Measurements from ENCODE around the gene GSTM1.
"Not testable (repeated sequence)": the region's sequence is repeated elsewhere in the genome, so short reads cannot be mapped to it uniquely, and the experiment has no call there.

The GSTM1 gene

DNA sequence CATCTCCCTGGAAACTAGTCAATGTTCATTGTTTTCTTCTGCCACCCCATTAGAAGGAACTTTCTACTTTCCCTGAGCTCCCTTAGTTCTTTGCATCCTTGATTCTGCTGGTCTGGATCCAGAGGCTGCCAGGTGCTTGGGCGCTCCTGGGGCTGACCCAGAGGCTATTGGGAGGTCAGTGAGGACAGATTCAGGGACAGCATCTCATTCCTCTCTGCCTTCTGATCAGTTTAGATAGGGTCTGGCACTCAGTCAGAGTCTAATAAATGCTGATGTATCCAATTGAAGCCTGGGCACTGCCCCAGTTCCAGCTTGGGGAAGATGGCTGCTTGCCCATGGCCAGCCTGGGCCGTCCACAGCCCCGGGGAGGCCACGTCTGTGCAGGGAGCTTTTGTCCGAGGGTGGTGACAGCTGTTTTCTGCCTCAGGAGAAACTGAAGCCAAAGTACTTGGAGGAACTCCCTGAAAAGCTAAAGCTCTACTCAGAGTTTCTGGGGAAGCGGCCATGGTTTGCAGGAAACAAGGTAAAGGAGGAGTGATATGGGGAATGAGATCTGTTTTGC lies 2.3 kb downstream of the GSTM1 start:
- in situ Hi-C loops (cut with MboI; ENCODE audit: low pct_unique_long_range_greater_than_20kb, low sequenced_read_pairs, unreplicated experiment), result no loop called here
- no peak for TF ChIP-seq CTCF (IDR thresholded peaks at IDR 0.05; ENCODE audit: extremely low read depth, insufficient read depth, missing control alignments)
- DNase-seq (ENCODE audit: low spot score), result no peak

DNA sequence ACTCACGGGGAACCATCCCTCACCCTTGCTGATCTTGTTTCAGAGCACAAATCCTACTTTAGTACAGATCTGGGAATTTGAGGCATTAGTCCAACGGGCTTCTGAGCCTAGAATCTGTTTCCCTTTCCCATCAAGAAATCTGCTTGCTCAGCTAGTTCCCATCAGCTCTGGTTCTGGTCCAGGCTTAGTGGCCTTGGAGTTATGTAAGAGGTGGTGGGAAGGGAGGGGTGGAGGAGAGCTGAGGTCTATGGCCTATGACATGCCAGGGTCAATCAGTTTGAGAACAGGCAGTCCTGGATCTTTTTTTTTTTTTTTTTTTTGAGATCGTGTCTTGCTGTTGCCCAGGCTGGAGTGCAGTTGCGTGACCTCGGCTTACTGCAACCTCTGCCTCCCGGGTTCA lies 4.1 kb downstream of the GSTM1 start:
- in situ Hi-C loops (cut with MboI; ENCODE audit: low pct_unique_long_range_greater_than_20kb, low sequenced_read_pairs, unreplicated experiment), result no loop called here
- no peak for DNase-seq (ENCODE audit: low spot score)
- no peak for TF ChIP-seq CTCF (IDR thresholded peaks at IDR 0.05; ENCODE audit: extremely low read depth, insufficient read depth, missing control alignments)

DNA sequence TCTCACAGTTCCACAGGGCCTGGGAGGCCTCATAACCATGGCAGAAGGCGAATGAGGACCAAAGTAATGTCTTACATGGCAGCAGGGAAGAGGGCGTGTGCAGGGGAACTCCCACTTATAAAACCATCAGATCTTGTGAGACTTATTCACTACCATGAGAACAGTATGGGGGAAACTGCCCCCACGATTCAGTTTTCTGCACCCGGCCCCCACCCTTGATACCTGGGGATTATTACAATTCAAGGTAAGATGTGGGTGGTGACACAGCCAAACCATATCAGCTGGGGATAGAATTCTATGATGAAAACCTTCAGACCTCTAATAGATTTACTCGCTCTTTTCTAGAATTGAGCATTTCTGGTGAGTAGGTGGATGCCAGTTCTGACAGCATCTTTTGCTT lies 6.8 kb downstream of the GSTM1 start:
- in situ Hi-C loops (cut with MboI; ENCODE audit: low pct_unique_long_range_greater_than_20kb, low sequenced_read_pairs, unreplicated experiment), result not testable (repeated sequence)

GRCh38 chr1:109695138-109695537 lies 7.5 kb downstream of the GSTM1 start:
- in situ Hi-C loops (cut with MboI; ENCODE audit: low pct_unique_long_range_greater_than_20kb, low sequenced_read_pairs, unreplicated experiment); DNase-seq (ENCODE audit: low spot score): not testable (repeated sequence)

More for the DNA sequence above, 6.8 kb downstream of the GSTM1 start:
- not testable (repeated sequence) for DNase-seq (ENCODE audit: low spot score)

GRCh38 chr1:109697066-109697465 lies 9.4 kb downstream of the GSTM1 start:
- in situ Hi-C loops (cut with MboI; ENCODE audit: low pct_unique_long_range_greater_than_20kb, low sequenced_read_pairs, unreplicated experiment), result no loop called here
- no peak for DNase-seq (ENCODE audit: low spot score)
- TF ChIP-seq CTCF (IDR thresholded peaks at IDR 0.05; ENCODE audit: extremely low read depth, insufficient read depth, missing control alignments), result no peak

GRCh38 chr1:109697861-109698260 lies 10.2 kb downstream of the GSTM1 start:
- not testable (repeated sequence) for DNase-seq (ENCODE audit: low spot score)

GRCh38 chr1:109702940-109703339 lies 15.3 kb downstream of the GSTM1 start:
- in situ Hi-C loops (cut with MboI; ENCODE audit: low pct_unique_long_range_greater_than_20kb, low sequenced_read_pairs, unreplicated experiment); DNase-seq (ENCODE audit: low spot score): not testable (repeated sequence)

More at GRCh38 chr1:109697861-109698260, 10.2 kb downstream of the GSTM1 start:
- in situ Hi-C loops (cut with MboI; ENCODE audit: low pct_unique_long_range_greater_than_20kb, low sequenced_read_pairs, unreplicated experiment), result not testable (repeated sequence)

- in situ Hi-C loops (cut with MboI; ENCODE audit: low pct_unique_long_range_greater_than_20kb, low sequenced_read_pairs, unreplicated experiment), result no loop called here
- TF ChIP-seq CTCF (IDR thresholded peaks at IDR 0.05; ENCODE audit: extremely low read depth, insufficient read depth, missing control alignments), result peak; percentile 19
- no peak for DNase-seq (ENCODE audit: low spot score)
Measured at GRCh38 chr1:109704173-109704572, 16.6 kb downstream of the GSTM1 start.

DNA sequence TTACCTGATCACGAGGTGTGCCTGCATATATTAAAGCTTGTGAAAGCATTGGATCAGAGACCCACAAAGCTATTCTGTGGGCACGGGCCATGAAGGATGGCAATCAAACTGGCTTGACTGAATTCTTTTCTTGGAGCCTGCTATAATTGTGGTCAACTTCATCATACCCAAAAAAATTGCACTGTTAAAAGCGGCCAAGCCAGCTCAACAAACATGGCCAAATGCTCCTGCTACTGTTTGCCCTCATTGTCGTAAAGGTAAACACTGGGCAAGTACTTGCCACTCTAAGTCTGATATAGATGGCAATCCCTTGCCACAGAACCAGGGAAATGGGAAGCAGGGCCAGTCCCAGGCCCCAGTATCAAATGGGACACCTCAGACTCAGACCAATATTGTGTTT lies 17.8 kb downstream of the GSTM1 start:
- DNase-seq (ENCODE audit: low spot score), result no peak
- in situ Hi-C loops (cut with MboI; ENCODE audit: low pct_unique_long_range_greater_than_20kb, low sequenced_read_pairs, unreplicated experiment), result no loop called here
- TF ChIP-seq CTCF (IDR thresholded peaks at IDR 0.05; ENCODE audit: extremely low read depth, insufficient read depth, missing control alignments), result no peak

- DNase-seq (ENCODE audit: low spot score); in situ Hi-C loops (cut with MboI; ENCODE audit: low pct_unique_long_range_greater_than_20kb, low sequenced_read_pairs, unreplicated experiment): not testable (repeated sequence)
Measured at GRCh38 chr1:109708949-109709348, 21.3 kb downstream of the GSTM1 start.

- DNase-seq (ENCODE audit: low spot score); in situ Hi-C loops (cut with MboI; ENCODE audit: low pct_unique_long_range_greater_than_20kb, low sequenced_read_pairs, unreplicated experiment): not testable (repeated sequence)
Measured at GRCh38 chr1:109709822-109710221, 22.2 kb downstream of the GSTM1 start.

- in situ Hi-C loops (cut with MboI; ENCODE audit: low pct_unique_long_range_greater_than_20kb, low sequenced_read_pairs, unreplicated experiment); DNase-seq (ENCODE audit: low spot score): not testable (repeated sequence)
Measured at GRCh38 chr1:109711593-109712320, 24.1 kb downstream of the GSTM1 start, which contains the start of gene GSTM5. Gene GSTM5 (plus strand): TSS chr1:109712251. CDS start chr1:109712313, 62 bp downstream.

Measured in GM13977 (cell line).